Natural killer cell treated with Interleukin-12 subunit alpha and Interleukin-12 subunit beta and Interleukin-15 and Interleukin-18, amount 100 ng/mL, for 72 hours (primary cell): Measurements from ENCODE around the gene AUTS2. TPM values are rescaled to one million over a fixed set of nuclear protein-coding genes. Genes with fewer than 3 reads are reported as not detected.

Experiments
- ATAC-seq, 2 donors: fragments of 150-1000 bp; cut with Tn5 transposase in 1 of 2; sonication (Bioruptor Pico), chemical (Tn5 transposase) in 1 of 2; 2 replicates each; pipeline ENCODE4 v1.10.0; 2021
- DNase-seq: peaks from one replicate; pipeline ENCODE4 v3.0.0; 2022; ENCODE audit warnings: low spot score
- H3K27ac Mint-ChIP-seq, 2 donors: 1 replicate in 1 of 2; 2 replicates in 1 of 2; pipeline ENCODE4 v1.8.0; 2022; ENCODE audit warnings: mixed read lengths in 2 of 2, mild to moderate bottlenecking in 1 of 2, moderate library complexity in 1 of 2
- H3K27me3 Mint-ChIP-seq, 2 donors: 1 replicate in 1 of 2; 2 replicates in 1 of 2; pipeline ENCODE4 v1.8.0; 2022; ENCODE audit warnings: mixed read lengths in 2 of 2
- H3K36me3 Mint-ChIP-seq: one replicate; pipeline ENCODE4 v1.8.0; 2022; ENCODE audit warnings: mixed read lengths
- H3K4me1 Mint-ChIP-seq, 2 donors: 1 replicate in 1 of 2; 2 replicates in 1 of 2; pipeline ENCODE4 v1.8.0; 2022; ENCODE audit warnings: low read depth in 2 of 2, mixed read lengths in 2 of 2, mild to moderate bottlenecking in 1 of 2
- H3K4me3 Mint-ChIP-seq: one replicate; pipeline ENCODE4 v1.8.0; 2022; ENCODE audit warnings: mixed read lengths
- H3K9me3 Mint-ChIP-seq: 2 replicates; pipeline ENCODE4 v1.8.0; 2022; ENCODE audit warnings: mixed read lengths
- total RNA-seq, 2 donors: library from RNA; stranded (reverse); gene quantifications; one replicate each; pipeline ENCODE4 v1.2.3, GENCODE V29; 2022

Gene AUTS2
- total RNA-seq, 2 donors from 2014 or later, result 14.3 to 43.0 TPM

DNA sequence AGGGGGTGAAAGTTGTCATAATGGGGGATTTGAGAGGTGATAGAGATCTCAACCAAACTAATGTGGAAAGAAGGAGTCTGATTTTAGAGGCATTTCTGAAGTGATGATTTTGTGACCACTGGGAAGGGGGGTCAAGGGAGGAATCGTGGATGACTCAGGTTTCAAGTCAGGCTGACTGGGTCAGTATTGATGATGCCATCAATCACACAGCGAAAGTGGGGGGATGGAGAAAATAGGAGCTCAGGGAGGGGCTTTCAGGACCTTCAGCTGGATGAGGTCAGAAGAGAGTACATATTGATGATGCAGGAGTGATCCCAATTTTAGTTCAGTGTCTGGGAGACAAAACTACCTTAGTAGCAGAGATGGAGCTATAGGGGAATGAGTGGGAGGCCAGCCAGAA lies 852.5 kb downstream of the AUTS2 start:
- Mint-ChIP-seq H3K4me1 (no peaks in the 10 kb centered on the region), H3K27me3 (no peaks in the 10 kb centered on the region), H3K36me3 (no peaks in the 10 kb centered on the region), H3K27ac (no peak overlapping the region), H3K4me3 (no peak overlapping the region), H3K9me3 (no peaks in the 10 kb centered on the region)
- DNase-seq, result no peak
- ATAC-seq, result no peak

- no peaks in the 10 kb centered on the region for H3K36me3 Mint-ChIP-seq
- no peaks in the 10 kb centered on the region for H3K9me3 Mint-ChIP-seq
Measured at GRCh38 chr7:70455925-70456324, 857.6 kb downstream of the AUTS2 start.

DNA sequence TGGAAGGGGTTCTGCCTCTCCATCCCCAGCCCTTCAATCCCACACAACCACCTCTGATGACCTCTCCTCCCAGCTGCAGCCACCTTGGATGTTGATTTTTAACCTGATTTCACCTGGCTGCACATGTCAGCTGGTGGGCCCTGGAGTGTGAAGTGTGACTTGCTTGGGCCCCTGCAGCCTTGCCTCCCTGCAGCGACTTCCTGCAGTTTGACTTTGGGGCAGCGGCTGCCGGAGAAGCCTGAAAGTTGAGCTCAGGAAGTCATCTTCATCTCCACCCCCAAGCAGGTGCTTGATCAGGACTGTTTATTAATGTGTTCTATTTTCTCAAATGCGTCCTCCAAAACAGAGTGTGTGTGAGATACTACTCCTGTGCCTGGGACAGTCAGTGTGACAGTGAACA lies 858.4 kb downstream of the AUTS2 start:
- no peaks in the 10 kb centered on the region for H3K27me3 Mint-ChIP-seq
- H3K27ac Mint-ChIP-seq, result no peak overlapping the region
- peaks cover 0 to 4% of the 10 kb centered on the region in 2 donors for H3K4me1 Mint-ChIP-seq
- H3K4me3 Mint-ChIP-seq, result no peak overlapping the region
- no peaks in the 10 kb centered on the region for H3K36me3 Mint-ChIP-seq
- ATAC-seq (no peak), DNase-seq (no peak)
- no peaks in the 10 kb centered on the region for H3K9me3 Mint-ChIP-seq

More at GRCh38 chr7:70455925-70456324, 857.6 kb downstream of the AUTS2 start:
- DNase-seq (no peak), ATAC-seq (no peak)
- Mint-ChIP-seq H3K4me1 (peaks cover 0 to 4% of the 10 kb centered on the region in 2 donors), H3K4me3 (no peak overlapping the region), H3K27me3 (no peaks in the 10 kb centered on the region), H3K27ac (no peak overlapping the region)

DNA sequence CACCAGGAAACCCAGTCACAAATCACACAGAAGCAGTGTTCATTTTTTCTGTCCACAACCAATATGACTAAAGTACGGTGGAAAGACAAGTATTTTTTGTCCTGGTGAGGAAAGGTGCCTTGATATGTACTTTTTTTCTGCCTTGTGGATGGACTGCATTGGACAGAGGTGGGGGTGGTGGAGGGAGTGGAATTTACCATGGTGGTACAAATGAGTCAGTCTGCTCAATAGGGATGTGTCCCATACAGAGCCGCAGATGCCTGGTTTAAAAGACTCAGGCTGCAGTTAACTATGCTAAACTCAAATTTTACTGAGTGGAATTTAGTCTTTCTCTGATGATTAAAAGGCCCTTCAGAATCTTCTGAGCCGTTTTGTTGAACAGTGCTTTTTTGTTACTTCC lies 859.2 kb downstream of the AUTS2 start:
- Mint-ChIP-seq H3K36me3 (no peaks in the 10 kb centered on the region), H3K9me3 (no peaks in the 10 kb centered on the region), H3K27ac (no peak overlapping the region), H3K4me1 (peaks cover 0 to 4% of the 10 kb centered on the region in 2 donors), H3K27me3 (no peaks in the 10 kb centered on the region), H3K4me3 (no peak overlapping the region)
- DNase-seq (no peak), ATAC-seq (no peak)

- Mint-ChIP-seq H3K27me3 (no peaks in the 10 kb centered on the region), H3K9me3 (no peaks in the 10 kb centered on the region), H3K4me1 (peaks cover 0 to 4% of the 10 kb centered on the region in 2 donors), H3K27ac (no peak overlapping the region), H3K4me3 (no peak overlapping the region), H3K36me3 (no peaks in the 10 kb centered on the region)
- ATAC-seq (no peak), DNase-seq (no peak)
Measured at GRCh38 chr7:70457883-70458680, 859.8 kb downstream of the AUTS2 start.

DNA sequence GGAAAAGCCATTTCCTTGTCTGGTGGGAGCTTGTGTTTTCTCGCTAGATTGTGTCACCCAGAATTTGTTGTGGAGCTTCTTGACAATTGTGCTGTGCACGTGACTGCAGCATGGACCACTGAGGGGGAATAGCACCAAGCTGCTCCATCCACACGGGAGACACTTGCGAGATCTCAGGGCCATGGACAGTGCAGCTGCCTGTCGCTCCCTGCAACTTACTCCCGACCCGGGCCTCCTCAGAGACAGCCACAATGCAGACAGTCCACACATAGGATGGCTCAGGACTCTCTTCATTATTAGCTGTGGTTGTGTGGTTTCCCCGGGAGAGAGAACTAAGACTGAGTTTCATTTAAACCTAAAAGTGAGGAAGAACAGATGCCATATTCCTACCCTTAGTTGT lies 860.5 kb downstream of the AUTS2 start:
- Mint-ChIP-seq H3K9me3 (no peaks in the 10 kb centered on the region), H3K4me1 (peaks cover 0 to 4% of the 10 kb centered on the region in 2 donors), H3K27ac (no peak overlapping the region), H3K27me3 (no peaks in the 10 kb centered on the region), H3K4me3 (no peak overlapping the region), H3K36me3 (no peaks in the 10 kb centered on the region)
- DNase-seq (no peak), ATAC-seq (no peak)

GRCh38 chr7:70459546-70459945 lies 861.3 kb downstream of the AUTS2 start:
- Mint-ChIP-seq H3K27me3 (no peaks in the 10 kb centered on the region), H3K4me3 (no peak overlapping the region), H3K4me1 (peaks cover 0 to 4% of the 10 kb centered on the region in 2 donors), H3K9me3 (no peaks in the 10 kb centered on the region), H3K36me3 (no peaks in the 10 kb centered on the region), H3K27ac (no peak overlapping the region)
- no peak for DNase-seq
- no peak for ATAC-seq

GRCh38 chr7:70460071-70460470 lies 861.8 kb downstream of the AUTS2 start:
- DNase-seq (no peak), ATAC-seq (no peak)
- Mint-ChIP-seq H3K4me1 (peaks cover 0 to 4% of the 10 kb centered on the region in 2 donors), H3K27me3 (no peaks in the 10 kb centered on the region), H3K27ac (no peak overlapping the region), H3K36me3 (no peaks in the 10 kb centered on the region), H3K9me3 (no peaks in the 10 kb centered on the region), H3K4me3 (no peak overlapping the region)

- no peaks in the 10 kb centered on the region for H3K27me3 Mint-ChIP-seq
- H3K36me3 Mint-ChIP-seq, result no peaks in the 10 kb centered on the region
- no peaks in the 10 kb centered on the region for H3K9me3 Mint-ChIP-seq
- no peak for DNase-seq
- ATAC-seq, result no peak
- H3K27ac Mint-ChIP-seq, result no peak overlapping the region
- peaks cover 0 to 4% of the 10 kb centered on the region in 2 donors for H3K4me1 Mint-ChIP-seq
- no peak overlapping the region for H3K4me3 Mint-ChIP-seq
Measured at GRCh38 chr7:70460562-70460961, 862.3 kb downstream of the AUTS2 start.

DNA sequence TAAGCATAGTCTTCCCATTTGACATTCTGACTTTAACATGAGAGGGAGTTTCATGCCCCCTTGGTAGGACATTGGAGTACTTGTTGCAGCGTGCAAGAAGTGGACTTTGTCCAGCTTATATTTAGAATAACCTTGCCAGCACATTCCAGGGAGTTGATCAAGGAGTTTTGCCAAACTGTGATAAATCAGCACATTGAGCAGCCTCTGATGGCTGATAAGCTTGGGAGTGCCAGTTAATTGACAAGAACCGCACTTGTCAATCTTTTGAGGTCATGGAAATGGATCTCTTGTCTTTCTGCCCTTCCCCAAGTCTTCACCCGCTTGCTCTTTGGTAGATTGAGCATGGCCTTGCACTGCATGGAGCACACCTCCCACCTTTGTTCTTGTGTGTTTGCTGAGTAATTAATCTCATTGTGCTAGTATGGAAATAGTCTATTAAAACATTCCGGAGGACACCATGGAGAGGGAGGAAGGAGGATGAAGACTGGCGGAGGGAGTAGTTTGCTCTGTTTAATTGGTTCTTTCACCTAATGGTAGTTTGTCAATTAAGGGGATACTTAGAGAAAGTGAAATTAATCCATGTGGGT lies 865.2 kb downstream of the AUTS2 start:
- Mint-ChIP-seq H3K27ac (no peak overlapping the region), H3K4me1 (no peaks in the 10 kb centered on the region), H3K27me3 (peaks cover 0 to 2% of the 10 kb centered on the region in 2 donors), H3K36me3 (no peaks in the 10 kb centered on the region), H3K9me3 (no peaks in the 10 kb centered on the region), H3K4me3 (no peak overlapping the region)
- ATAC-seq (no peak), DNase-seq (no peak)

- Mint-ChIP-seq H3K9me3 (no peaks in the 10 kb centered on the region), H3K4me1 (no peaks in the 10 kb centered on the region), H3K4me3 (no peak overlapping the region), H3K27me3 (peaks cover 0 to 2% of the 10 kb centered on the region in 2 donors), H3K27ac (no peak overlapping the region), H3K36me3 (no peaks in the 10 kb centered on the region)
- ATAC-seq (no peak), DNase-seq (no peak)
Measured at GRCh38 chr7:70466725-70467364, 868.6 kb downstream of the AUTS2 start.

- no peak overlapping the region for H3K27ac Mint-ChIP-seq
- no peak overlapping the region for H3K4me3 Mint-ChIP-seq
- H3K27me3 Mint-ChIP-seq, result peaks cover 0 to 6% of the 10 kb centered on the region in 2 donors
Measured at GRCh38 chr7:70470746-70471145, 872.5 kb downstream of the AUTS2 start.

DNA sequence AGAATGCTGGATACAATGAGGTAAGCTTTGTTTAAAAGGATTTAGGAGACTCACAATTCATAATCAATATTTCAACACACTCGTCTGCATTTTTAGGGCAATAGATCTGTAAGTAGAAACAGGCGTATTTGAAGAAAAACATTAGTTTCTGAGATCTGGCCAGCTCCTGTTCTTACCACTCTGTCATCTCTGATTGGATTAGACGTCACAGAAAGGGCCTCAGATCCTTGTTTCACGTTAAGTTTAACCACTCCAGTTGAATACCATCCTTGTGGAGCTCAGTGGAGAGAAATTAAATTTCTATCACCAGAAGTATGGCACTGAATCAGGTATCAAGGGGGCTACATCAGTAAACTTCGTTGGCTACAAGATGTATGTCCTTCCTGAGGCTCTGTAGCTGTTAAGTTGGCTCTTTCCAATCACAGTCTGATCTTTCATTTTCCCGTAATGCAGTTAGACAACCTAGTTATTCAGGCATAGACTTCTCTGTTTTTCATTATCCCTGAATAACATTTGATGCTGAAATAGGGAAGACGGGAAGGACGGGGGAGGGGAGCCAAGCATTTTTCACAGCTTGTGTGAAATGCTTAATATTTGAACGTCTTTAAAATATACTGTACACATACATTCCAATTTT lies 874.4 kb downstream of the AUTS2 start:
- peaks cover 0 to 11% of the 10 kb centered on the region in 2 donors for H3K27me3 Mint-ChIP-seq
- ATAC-seq (no peak), DNase-seq (no peak)
- H3K4me3 Mint-ChIP-seq, result no peak overlapping the region
- H3K9me3 Mint-ChIP-seq, result no peaks in the 10 kb centered on the region
- no peak overlapping the region for H3K27ac Mint-ChIP-seq
- H3K4me1 Mint-ChIP-seq, result no peaks in the 10 kb centered on the region
- no peaks in the 10 kb centered on the region for H3K36me3 Mint-ChIP-seq

More at GRCh38 chr7:70470746-70471145, 872.5 kb downstream of the AUTS2 start:
- Mint-ChIP-seq H3K36me3 (no peaks in the 10 kb centered on the region), H3K9me3 (no peaks in the 10 kb centered on the region), H3K4me1 (no peaks in the 10 kb centered on the region)
- ATAC-seq, result no peak
- DNase-seq, result no peak
